GM10266 (cell line): ENCODE measurements around the gene KCNAB2.
"Not testable (repeated sequence)": the region's sequence is repeated elsewhere in the genome, so short reads cannot be mapped to it uniquely, and the experiment has no call there.

Experiments used
- DNase-seq: peaks from one replicate; pipeline ENCODE4 v3.0.0; 2012; ENCODE audit errors: extremely low spot score
- CTCF ChIP-seq: IDR thresholded peaks from 2 replicates; pipeline ENCODE4 v1.5.1; 2012; ENCODE audit warnings: mild to moderate bottlenecking, low read depth; ENCODE audit not compliant: control insufficient read depth, insufficient read depth; ENCODE audit errors: missing control alignments

Gene KCNAB2

GRCh38 chr1:6075748-6076147, 30.1 kb downstream of the KCNAB2 start:
- no peak for TF ChIP-seq CTCF
- DNase-seq, result no peak

- not testable (repeated sequence) for DNase-seq
Observed at GRCh38 chr1:6077061-6077460, 31.4 kb downstream of the KCNAB2 start.

GRCh38 chr1:6077506-6077905, 31.8 kb downstream of the KCNAB2 start:
- no peak for TF ChIP-seq CTCF

GRCh38 chr1:6077919-6078318, 32.2 kb downstream of the KCNAB2 start:
- no peak for DNase-seq
- no peak for TF ChIP-seq CTCF

More at GRCh38 chr1:6077506-6077905, 31.8 kb downstream of the KCNAB2 start:
- no peak for DNase-seq

- TF ChIP-seq CTCF, result no peak
- DNase-seq, result no peak
Observed at GRCh38 chr1:6080469-6080868, 34.8 kb downstream of the KCNAB2 start.

- no peak for TF ChIP-seq CTCF
Observed at GRCh38 chr1:6081901-6082300, 36.2 kb downstream of the KCNAB2 start.

GRCh38 chr1:6082430-6082971, 36.8 kb downstream of the KCNAB2 start:
- DNase-seq, result no peak
- no peak for TF ChIP-seq CTCF

More at GRCh38 chr1:6081901-6082300, 36.2 kb downstream of the KCNAB2 start:
- no peak for DNase-seq

GRCh38 chr1:6083385-6083784, 37.7 kb downstream of the KCNAB2 start:
- TF ChIP-seq CTCF, result no peak
- no peak for DNase-seq
